Gastrocnemius medialis (tissue), 4 donors: Measurements from ENCODE around the gene GDPD5.

Experiments
- POLR2A ChIP-seq, 2 donors: fragments of 450-650 bp; IDR thresholded peaks; one replicate each; pipeline ENCODE4 v1.6.1; 2017; ENCODE audit warnings: antibody characterized with exemption in 2 of 2, mild to moderate bottlenecking in 2 of 2, moderate library complexity in 2 of 2
- TF ChIP-seq, protein P1 (sequence below), 5 experiments: fragments of 450-650 bp in 3 of 5; fragments of 200-600 bp in 2 of 5; sonication (generic) in 2 of 5; IDR thresholded peaks in 4 of 5; conservative IDR thresholded peaks in 1 of 5; 1 replicate in 4 of 5; 2 replicates in 1 of 5; pipeline ENCODE4 v1.5.1; 2016 to 2019; ENCODE audit warnings: antibody characterized with exemption in 5 of 5, mild to moderate bottlenecking in 3 of 5, moderate library complexity in 3 of 5

DNA sequence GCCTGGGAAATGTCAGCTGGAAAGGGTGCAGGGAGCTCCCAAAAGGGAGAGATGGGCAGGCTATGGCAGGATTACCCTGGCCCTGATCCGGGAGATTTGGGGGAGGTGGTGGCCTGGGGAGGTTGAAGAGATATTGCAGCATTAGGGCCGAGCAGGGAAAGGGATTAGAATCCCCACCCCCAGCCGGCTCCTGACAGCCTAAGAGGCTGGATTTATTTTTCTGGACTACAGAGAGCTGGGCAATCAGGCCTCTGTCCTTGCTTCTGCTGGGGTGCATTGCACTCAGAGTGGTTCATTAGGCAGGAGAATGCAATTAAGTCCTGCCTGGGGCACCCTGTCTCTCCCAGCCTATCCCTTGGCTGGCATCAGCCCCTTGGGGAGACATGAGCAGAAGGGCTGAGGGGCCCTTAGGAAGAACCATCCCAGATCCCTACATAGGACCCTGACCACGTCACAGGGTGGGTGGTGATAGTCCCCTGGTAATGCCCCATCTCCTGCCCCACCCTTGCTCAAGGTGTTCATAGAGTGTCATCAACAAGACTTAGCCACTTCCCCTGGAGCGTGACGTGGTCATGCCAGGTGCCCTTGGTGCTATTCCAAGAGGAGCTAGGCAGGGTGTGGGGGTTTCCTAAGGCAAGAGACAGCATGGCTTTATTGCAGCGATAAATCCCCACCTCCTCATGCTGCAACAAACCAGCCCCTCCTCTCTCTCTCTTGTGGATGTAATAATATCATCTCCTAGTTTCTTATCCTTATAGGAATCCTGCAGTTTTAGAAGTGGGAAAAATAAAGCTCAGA is 54.4 kb downstream of the GDPD5 start:
- TF ChIP-seq, protein P1, sequence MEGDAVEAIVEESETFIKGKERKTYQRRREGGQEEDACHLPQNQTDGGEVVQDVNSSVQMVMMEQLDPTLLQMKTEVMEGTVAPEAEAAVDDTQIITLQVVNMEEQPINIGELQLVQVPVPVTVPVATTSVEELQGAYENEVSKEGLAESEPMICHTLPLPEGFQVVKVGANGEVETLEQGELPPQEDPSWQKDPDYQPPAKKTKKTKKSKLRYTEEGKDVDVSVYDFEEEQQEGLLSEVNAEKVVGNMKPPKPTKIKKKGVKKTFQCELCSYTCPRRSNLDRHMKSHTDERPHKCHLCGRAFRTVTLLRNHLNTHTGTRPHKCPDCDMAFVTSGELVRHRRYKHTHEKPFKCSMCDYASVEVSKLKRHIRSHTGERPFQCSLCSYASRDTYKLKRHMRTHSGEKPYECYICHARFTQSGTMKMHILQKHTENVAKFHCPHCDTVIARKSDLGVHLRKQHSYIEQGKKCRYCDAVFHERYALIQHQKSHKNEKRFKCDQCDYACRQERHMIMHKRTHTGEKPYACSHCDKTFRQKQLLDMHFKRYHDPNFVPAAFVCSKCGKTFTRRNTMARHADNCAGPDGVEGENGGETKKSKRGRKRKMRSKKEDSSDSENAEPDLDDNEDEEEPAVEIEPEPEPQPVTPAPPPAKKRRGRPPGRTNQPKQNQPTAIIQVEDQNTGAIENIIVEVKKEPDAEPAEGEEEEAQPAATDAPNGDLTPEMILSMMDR (IDR thresholded peaks at IDR 0.05 in 4 of 5, conservative IDR thresholded peaks at IDR 0.05 in 1 of 5), result no peak
- TF ChIP-seq POLR2A (IDR thresholded peaks at IDR 0.05), result no peak
